Measurements from ENCODE around the gene ADD3. TPM values are rescaled to one million over a fixed set of nuclear protein-coding genes. Genes with fewer than 3 reads are reported as not detected.
A peak's percentile ranks its signal among the peaks of the same experiment; 100 is the strongest.

ADD3 gene
- total RNA-seq, 1 donor from 2014 or later, result 201 TPM

GRCh38 chr10:110147961-110148360 is 140.2 kb downstream of the ADD3 start:
- DNase-seq (ENCODE audit: low spot score), result no peak

GRCh38 chr10:110149259-110149658 is 141.5 kb downstream of the ADD3 start:
- DNase-seq (ENCODE audit: low spot score), result no peak

DNA sequence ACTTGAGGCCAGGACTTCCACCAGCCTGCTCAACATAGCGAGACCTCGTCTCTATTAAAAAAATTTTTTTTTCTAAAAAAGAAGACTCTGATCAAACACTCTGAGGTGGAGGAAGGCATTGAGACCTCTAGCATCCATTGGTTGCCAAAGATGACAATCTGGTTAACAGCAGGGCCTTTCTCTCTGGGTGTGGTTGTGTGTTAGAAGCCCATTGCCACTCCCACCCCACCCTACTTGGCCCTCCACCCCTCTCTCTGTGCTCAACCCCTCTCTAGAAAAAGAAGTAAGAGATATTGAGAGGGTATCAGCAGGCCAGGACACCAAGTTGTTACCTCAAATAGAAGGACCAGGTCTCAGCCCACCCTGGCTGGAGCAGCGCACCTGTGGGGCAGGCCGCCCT is 142.3 kb downstream of the ADD3 start:
- no peak for DNase-seq (ENCODE audit: low spot score)

- DNase-seq (ENCODE audit: low spot score), result no peak
Measured at GRCh38 chr10:110150981-110151380, 143.2 kb downstream of the ADD3 start.

DNA sequence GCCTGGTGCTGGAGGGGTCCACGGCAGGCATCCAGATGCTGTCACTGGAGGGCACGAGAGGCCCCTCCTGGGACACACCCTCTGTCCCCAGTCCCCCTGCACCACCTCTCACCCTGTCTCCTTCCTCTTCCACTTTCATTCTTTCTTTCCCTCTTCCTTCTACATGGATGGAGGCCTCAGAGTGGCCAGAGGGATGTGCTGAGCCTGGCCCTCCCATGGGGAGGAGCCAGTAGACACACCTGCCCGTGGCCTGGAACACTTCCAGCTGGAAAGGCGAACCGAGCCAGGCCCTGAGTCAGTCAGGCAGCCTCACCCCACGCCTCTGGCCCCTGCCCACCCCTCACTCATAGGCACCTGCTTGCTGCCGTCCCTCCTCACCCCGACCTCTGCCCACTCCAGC is 143.7 kb downstream of the ADD3 start:
- peak; percentile 85 for DNase-seq (ENCODE audit: low spot score)

- no peak for DNase-seq (ENCODE audit: low spot score)
Measured at GRCh38 chr10:110151971-110152370, 144.2 kb downstream of the ADD3 start.

- DNase-seq (ENCODE audit: low spot score), result no peak
Measured at GRCh38 chr10:110153396-110153795, 145.6 kb downstream of the ADD3 start.

GRCh38 chr10:110156046-110156445 is 148.3 kb downstream of the ADD3 start:
- no peak for DNase-seq (ENCODE audit: low spot score)

- no peak for DNase-seq (ENCODE audit: low spot score)
Measured at GRCh38 chr10:110158051-110159005, 150.5 kb downstream of the ADD3 start.

DNA sequence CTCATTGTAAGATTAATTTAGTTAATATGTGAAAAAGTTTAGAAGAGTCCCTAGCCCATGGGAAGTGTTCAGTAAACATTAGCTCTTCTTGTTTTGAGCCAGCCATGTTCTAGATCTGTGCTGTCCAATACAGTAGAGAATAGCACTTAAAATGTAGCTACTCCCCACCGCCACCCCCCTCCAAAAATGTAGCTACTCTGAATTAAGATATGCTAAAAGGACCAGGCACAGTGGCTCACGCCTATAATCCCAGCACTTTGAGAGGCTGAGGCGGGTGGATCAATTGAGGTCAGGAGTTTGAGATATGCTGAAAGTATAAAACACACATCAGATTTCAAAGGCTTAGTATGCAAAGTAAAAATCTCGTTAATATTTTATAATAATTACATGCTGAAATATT is 152.3 kb downstream of the ADD3 start:
- DNase-seq (ENCODE audit: low spot score), result no peak

DNA sequence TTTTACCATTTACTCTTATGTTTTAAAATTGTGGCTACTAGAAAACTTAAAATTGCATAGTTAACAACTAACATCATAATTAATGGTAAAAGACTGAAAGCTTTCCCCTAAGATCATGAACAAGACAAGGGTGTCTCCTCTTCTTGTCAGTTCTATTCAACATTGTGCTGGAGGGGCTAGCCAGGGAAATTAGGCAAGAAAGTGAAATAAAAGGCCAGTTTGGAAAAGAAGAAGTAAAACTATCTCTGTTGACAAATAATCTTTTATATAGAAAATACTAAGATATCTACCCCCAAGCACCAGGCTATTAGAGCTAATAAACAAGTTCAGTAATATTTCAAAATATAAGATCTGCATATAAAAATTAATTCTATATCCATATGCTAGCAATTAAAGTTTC is 152.7 kb downstream of the ADD3 start:
- no peak for DNase-seq (ENCODE audit: low spot score)

DNA sequence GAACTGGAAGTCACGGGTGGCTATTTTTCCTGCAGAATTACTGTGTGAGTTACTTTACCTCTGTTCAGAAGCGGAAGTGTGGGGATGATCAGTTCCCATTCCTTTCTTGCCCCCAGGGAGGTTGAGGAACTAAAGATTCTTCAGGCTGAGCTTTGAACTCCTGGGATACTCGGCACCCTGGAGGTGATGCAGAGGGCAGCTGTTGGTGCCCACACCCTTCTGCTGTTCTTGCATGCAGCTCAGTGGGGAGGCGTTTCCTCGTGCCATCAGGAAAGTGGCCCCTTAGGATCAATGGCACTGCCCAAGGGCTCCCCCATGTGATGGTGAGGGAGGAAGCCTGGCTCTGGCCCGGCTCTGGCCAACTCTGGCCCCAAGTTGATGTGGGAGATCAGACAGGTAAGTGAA is 155.0 kb downstream of the ADD3 start:
- DNase-seq (ENCODE audit: low spot score), result no peak

- DNase-seq (ENCODE audit: low spot score), result no peak
Measured at GRCh38 chr10:110163192-110163773, 155.5 kb downstream of the ADD3 start.

- DNase-seq (ENCODE audit: low spot score), result no peak
Measured at GRCh38 chr10:110163841-110164240, 156.1 kb downstream of the ADD3 start.

- no peak for DNase-seq (ENCODE audit: low spot score)
Measured at GRCh38 chr10:110165239-110165638, 157.5 kb downstream of the ADD3 start.

DNA sequence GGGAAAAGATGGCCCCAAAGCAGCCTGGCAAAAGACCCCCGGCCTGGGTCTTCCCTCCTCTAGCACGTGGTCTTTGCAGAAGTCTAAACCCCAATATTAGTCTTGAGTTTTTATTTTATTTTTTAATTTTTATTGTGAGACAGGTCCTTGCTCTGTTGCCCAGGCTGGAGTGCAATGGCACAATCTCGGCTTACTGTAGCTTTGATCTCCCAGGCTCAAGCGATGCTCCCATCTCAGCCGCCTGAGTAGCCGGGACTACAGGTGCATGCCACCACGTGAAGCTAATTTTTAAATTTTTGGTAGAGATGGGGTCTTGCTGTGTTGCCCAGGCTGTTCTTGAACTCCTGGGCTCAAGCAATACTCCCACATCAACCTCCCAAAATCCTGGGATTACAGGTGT is 159.4 kb downstream of the ADD3 start:
- no peak for DNase-seq (ENCODE audit: low spot score)

DNA sequence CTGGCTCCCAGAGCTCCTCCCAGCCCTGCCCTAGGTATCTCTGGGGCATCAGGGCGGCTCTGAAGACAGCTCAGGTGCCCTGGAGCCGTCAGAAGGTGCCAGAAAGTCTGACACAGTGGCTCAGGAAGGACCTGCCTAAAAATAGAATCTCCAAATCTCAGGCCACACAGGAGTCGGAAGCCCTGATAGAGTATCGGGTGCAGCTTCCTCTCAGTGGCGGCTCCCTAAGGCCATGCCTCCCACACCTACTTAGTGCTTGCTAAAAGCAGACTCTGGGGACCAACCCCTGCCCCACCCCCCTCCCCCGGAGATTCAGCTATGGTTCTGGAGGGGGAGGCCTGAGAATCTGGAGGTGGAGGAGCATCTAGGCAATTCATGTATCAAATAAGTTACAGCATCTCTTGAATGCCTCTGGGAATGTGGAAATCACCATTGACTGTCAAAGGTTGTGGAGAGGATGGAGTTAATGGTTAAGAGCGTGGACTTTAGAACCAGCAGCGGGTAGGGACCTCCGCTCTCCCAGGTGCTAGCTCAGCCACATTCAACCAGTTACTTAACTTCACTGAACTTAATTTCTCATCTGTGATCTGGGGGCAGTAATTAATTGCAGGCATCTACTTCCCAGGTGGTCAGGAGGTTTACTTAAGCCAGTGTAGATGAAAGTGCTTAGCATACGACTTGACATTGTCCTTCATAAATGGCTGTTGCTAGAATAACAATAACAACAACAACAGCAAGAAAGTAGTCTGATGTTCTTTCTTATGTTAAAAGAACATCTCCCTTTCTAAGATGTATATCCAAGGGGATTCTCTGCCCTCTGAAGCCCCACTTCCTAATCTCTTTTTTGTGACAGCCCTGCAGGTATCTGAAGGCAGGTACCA is 161.1 kb downstream of the ADD3 start:
- no peak for DNase-seq (ENCODE audit: low spot score)

DNA sequence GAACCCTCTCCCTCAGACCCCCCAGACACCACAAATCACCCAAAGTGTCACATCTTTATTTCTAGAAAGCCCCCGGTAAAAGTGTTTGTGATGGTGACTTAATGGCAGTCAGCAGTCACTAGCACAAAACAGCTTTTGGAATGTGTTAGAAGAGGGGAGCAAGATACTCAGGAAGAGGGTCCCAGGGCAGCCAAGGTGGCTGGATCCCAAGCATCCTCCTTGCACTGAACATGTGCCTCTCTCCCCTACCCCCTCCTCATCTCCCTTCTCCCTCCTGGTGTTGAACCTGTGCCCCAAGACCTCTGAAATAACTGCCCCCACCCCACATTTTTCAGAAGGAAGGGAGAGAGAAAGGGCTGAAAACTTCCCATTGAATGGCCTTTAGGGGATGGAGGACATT is 161.8 kb downstream of the ADD3 start:
- DNase-seq (ENCODE audit: low spot score), result no peak

GRCh38 chr10:110170142-110170971 is 162.6 kb downstream of the ADD3 start:
- DNase-seq (ENCODE audit: low spot score), result no peak

GRCh38 chr10:110171032-110171431 is 163.2 kb downstream of the ADD3 start:
- no peak for DNase-seq (ENCODE audit: low spot score)

GRCh38 chr10:110172155-110172554 is 164.4 kb downstream of the ADD3 start:
- no peak for DNase-seq (ENCODE audit: low spot score)

Data from mucosa of gallbladder (tissue), 1 donor.